SU-DHL-6 (cell line): ENCODE results near the gene ZNF200.
"Not testable (repeated sequence)": the region's sequence is repeated elsewhere in the genome, so short reads cannot be mapped to it uniquely, and the experiment has no call there.

Experiments used
- H2AFZ ChIP-seq: fragments of 200-600 bp; sonication (generic); 2 replicates; pipeline ENCODE4 v1.6.1; 2014; ENCODE audit warnings: low read depth, mild to moderate bottlenecking, moderate library complexity, mixed read lengths, antibody characterized with exemption, low read length; ENCODE audit not compliant: severe bottlenecking
- H3F3A ChIP-seq: fragments of 200-600 bp; shearing (Covaris generic); 2 replicates; pipeline ENCODE4 v1.6.0; 2016; ENCODE audit warnings: antibody characterized with exemption, mild to moderate bottlenecking; ENCODE audit not compliant: insufficient read depth
- H3K27ac ChIP-seq: fragments of 200-600 bp; sonication (generic); 2 replicates; pipeline ENCODE4 v1.5.1; 2016; ENCODE audit warnings: low read depth, mild to moderate bottlenecking, low read length, moderate library complexity, mixed read lengths
- H3K27me3 ChIP-seq: fragments of 200-600 bp; sonication (generic), shearing (Covaris generic); 2 replicates; pipeline ENCODE4 v1.6.0; 2014; ENCODE audit warnings: mild to moderate bottlenecking, low read length
- H3K36me3 ChIP-seq: fragments of 200-600 bp; sonication (generic); 2 replicates; pipeline ENCODE4 v1.6.1; 2014; ENCODE audit warnings: mild to moderate bottlenecking, low read length, mixed read lengths
- H3K4me2 ChIP-seq: fragments of 300-600, 200-600 bp; shearing (Covaris generic), sonication (generic); 2 replicates; pipeline ENCODE4 v1.6.0; 2014; ENCODE audit warnings: low read length, low read depth, mild to moderate bottlenecking; ENCODE audit not compliant: poor library complexity, severe bottlenecking
- H3K4me3 ChIP-seq: fragments of 200-600 bp; sonication (generic); 2 replicates; pipeline ENCODE4 v1.5.1; 2014; ENCODE audit warnings: antibody characterized with exemption, low read length, mild to moderate bottlenecking, mixed read lengths; ENCODE audit not compliant: insufficient read depth, poor library complexity, severe bottlenecking
- H3K79me2 ChIP-seq: fragments of 200-600 bp; sonication (generic); 2 replicates; pipeline ENCODE4 v1.6.1; 2014; ENCODE audit warnings: mild to moderate bottlenecking, low read length, moderate library complexity; ENCODE audit not compliant: insufficient read depth
- H3K9ac ChIP-seq: fragments of 200-600 bp; sonication (generic); 2 replicates; pipeline ENCODE4 v1.7.0; 2014; ENCODE audit warnings: mild to moderate bottlenecking, low read length
- H3K9me2 ChIP-seq: fragments of 200-600 bp; sonication (generic); replicated peaks from 2 replicates; pipeline ENCODE4 v1.6.1; 2014; ENCODE audit warnings: low read length; ENCODE audit not compliant: insufficient read depth
- H3K9me3 ChIP-seq: fragments of 200-600 bp; sonication (generic); 2 replicates; pipeline ENCODE4 v1.6.1; 2014; ENCODE audit warnings: low read length, mixed read lengths; ENCODE audit not compliant: insufficient read depth
- H4K20me1 ChIP-seq: fragments of 200-600 bp; sonication (generic); 2 replicates; pipeline ENCODE4 v1.6.1; 2014; ENCODE audit warnings: low read depth, mild to moderate bottlenecking, antibody characterized with exemption, low read length, moderate library complexity, mixed read lengths
- CTCF ChIP-seq: fragments of 200-600 bp; sonication (generic); IDR thresholded peaks from one replicate; pipeline ENCODE4 v1.5.1; 2017; ENCODE audit warnings: antibody characterized with exemption, mild to moderate bottlenecking, low read length, moderate library complexity; ENCODE audit not compliant: insufficient read depth, poor library complexity, severe bottlenecking
- EZH2phosphoT487 ChIP-seq: fragments of 200-600 bp; sonication (generic), shearing (Covaris generic); conservative IDR thresholded peaks from 2 replicates; pipeline ENCODE4 v1.6.1; 2018; ENCODE audit warnings: mild to moderate bottlenecking, antibody characterized with exemption, low read length, moderate library complexity, mixed read lengths

Gene ZNF200

GRCh38 chr16:3198334-3199072, 36.5 kb downstream of the ZNF200 start:
- TF ChIP-seq CTCF (no peak), EZH2phosphoT487 (no peak)
- Histone ChIP-seq H3K27me3 (peaks cover 5% of the 10 kb centered on the region; the same call in 1 of the 2 replicates), H3K4me2 (no peak overlapping the region), H2AFZ (no peak overlapping the region), H3K36me3 (no peaks in the 10 kb centered on the region), H3K4me3 (no peak overlapping the region), H3K9me3 (no peaks in the 10 kb centered on the region), H3K79me2 (no peaks in the 10 kb centered on the region), H3K9ac (no peak overlapping the region), H3K27ac (no peak overlapping the region), H3F3A (no peaks in the 10 kb centered on the region), H4K20me1 (no peaks in the 10 kb centered on the region), H3K9me2 (no peaks in the 10 kb centered on the region)

DNA sequence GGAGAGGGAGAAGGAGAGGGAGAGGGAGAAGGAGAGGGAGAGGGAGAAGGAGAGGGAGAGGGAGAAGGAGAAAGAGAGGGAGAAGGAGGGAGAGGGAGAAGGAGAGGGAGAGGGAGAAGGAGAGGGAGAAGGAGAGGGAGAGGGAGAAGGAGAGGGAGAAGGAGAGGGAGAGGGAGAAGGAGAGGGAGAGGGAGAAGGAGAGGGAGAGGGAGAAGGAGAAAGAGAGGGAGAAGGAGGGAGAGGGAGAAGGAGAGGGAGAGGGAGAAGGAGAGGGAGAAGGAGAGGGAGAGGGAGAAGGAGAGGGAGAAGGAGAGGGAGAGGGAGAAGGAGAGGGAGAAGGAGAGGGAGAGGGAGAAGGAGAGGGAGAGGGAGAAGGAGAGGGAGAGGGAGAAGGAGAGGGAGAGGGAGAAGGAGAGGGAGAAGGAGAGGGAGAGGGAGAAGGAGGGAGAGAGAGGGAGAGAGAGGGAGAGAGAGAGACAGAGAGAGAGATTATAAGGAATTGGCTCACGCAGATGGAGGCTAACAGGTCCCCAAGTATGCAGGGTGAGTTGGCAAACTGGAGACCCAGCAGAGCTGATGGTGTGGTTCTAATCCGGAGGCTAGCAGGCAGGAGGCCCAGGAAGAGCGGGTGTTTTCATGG, 37.1 kb downstream of the ZNF200 start:
- not testable (repeated sequence) for H4K20me1 ChIP-seq, H3K27me3 ChIP-seq, H2AFZ ChIP-seq, H3K36me3 ChIP-seq, H3K9me2 ChIP-seq, H3K4me2 ChIP-seq, H3K4me3 ChIP-seq, H3K9me3 ChIP-seq, H3K27ac ChIP-seq, H3F3A ChIP-seq, H3K79me2 ChIP-seq, H3K9ac ChIP-seq

- no peak overlapping the region for H3K9ac ChIP-seq
Observed at GRCh38 chr16:3195975-3196374, 39.0 kb downstream of the ZNF200 start.

More at GRCh38 chr16:3195975-3196374, 39.0 kb downstream of the ZNF200 start:
- no peak overlapping the region for H3K4me2 ChIP-seq
- H2AFZ ChIP-seq, result no peak overlapping the region
- TF ChIP-seq EZH2phosphoT487 (no peak), CTCF (no peak)
- H3K27ac ChIP-seq, result no peak overlapping the region
- no peaks in the 10 kb centered on the region for H3K79me2 ChIP-seq
- H3K27me3 ChIP-seq, result peaks cover 5% of the 10 kb centered on the region; the same call in 1 of the 2 replicates
- no peaks in the 10 kb centered on the region for H3K9me2 ChIP-seq
- no peaks in the 10 kb centered on the region for H3K36me3 ChIP-seq
- H3F3A ChIP-seq, result no peaks in the 10 kb centered on the region
- no peak overlapping the region for H3K4me3 ChIP-seq
- H4K20me1 ChIP-seq, result no peaks in the 10 kb centered on the region
- H3K9me3 ChIP-seq, result no peaks in the 10 kb centered on the region
